ENCODE measurements around the gene EXTL1. TPM values are rescaled to one million over a fixed set of nuclear protein-coding genes. Genes with fewer than 3 reads are reported as not detected.
A peak's percentile ranks its signal among the peaks of the same experiment; 100 is the strongest.

Gene EXTL1
- total and polyA plus RNA-seq, 2 of the 4 experiments (the other 2 are of a cell fraction): 0.90 to 5.2 TPM

- H2AK9ac ChIP-seq (replicated peaks; ENCODE audit: low read depth, low read length, poor library complexity): peak within 1 kb of the TSS; percentile 93
- peak within 1 kb of the TSS; percentile 93 to 98 for H4K8ac ChIP-seq (ENCODE audit: low read depth in 2 of 2, low read length in 2 of 2)
- peak within 1 kb of the TSS; percentile 92 for H3K23ac ChIP-seq (ENCODE audit: low read depth, low read length)
- BruUV-seq (replicated peaks): no TSS peak
- in situ Hi-C loops (cut with MboI; ENCODE audit: low sequenced_read_pairs) (loop anchor here (5.0 to 10.0 kb wide), 2 partner anchors 101 to 173 kb away; no protein-coding TSS in a partner anchor), intact Hi-C loops (cut with micrococcal nuclease) (loop anchor here (1.0 kb wide), 3 partner anchors 93 to 179 kb away; partner anchors contain the start of gene MTFR1L), dilution Hi-C loops (cut with HindIII; ENCODE audit: low sequenced_read_pairs, unreplicated experiment) (no loop called here)
- peaks cover 6% of the 10 kb centered on the region; the same call in 1 of the 2 replicates for H3K9me1 ChIP-seq (ENCODE audit: insufficient read depth, low read length)
- H4K5ac ChIP-seq (ENCODE audit: low read depth, low read length): peak within 1 kb of the TSS; percentile 95
- peak within 1 kb of the TSS; percentile 55 for H3K27ac ChIP-seq (ENCODE audit: insufficient read depth, low read length)
- H3K14ac ChIP-seq (replicated peaks; ENCODE audit: low read depth, low read length): peak within 1 kb of the TSS; percentile 98
- peak within 1 kb of the TSS; percentile 85 for H3K4me2 ChIP-seq (ENCODE audit: low read depth, low read length)
- H2BK5ac ChIP-seq (ENCODE audit: low read depth, low read length, poor library complexity, severe bottlenecking): peak within 1 kb of the TSS; percentile 77
- CTCF ChIA-PET: interaction anchor here (0.5 to 4.5 kb wide), 15 partner anchors 10 to 388 kb away, joined by 3 to 47 read pairs (median 4); partner anchors contain the start of gene PAQR7
- peak within 1 kb of the TSS; percentile 53; the same call in 1 of the 2 replicates for H3K18ac ChIP-seq (ENCODE audit: low read depth, low read length)
- POLR2A ChIA-PET (ENCODE audit: unreplicated experiment): interaction anchor here (0.6 to 1.6 kb wide), 5 partner anchors 10 to 131 kb away, joined by 3 to 13 read pairs (median 4); no protein-coding TSS in a partner anchor
- peak within 1 kb of the TSS; percentile 76 for H2BK120ac ChIP-seq (ENCODE audit: low read depth, low read length)
- H3K9ac ChIP-seq (ENCODE audit: low read depth, low read length): peak within 1 kb of the TSS; percentile 63
- peaks cover 0 to 12% of the 10 kb centered on the region in 2 experiments; a peak in 3 of 4 replicates for H3K79me1 ChIP-seq (ENCODE audit: low read depth in 1 of 2, low read length in 2 of 2)
- peak within 1 kb of the TSS; percentile 55; the same call in 1 of the 2 replicates for H2BK20ac ChIP-seq (ENCODE audit: low read depth, low read length)
- H4K20me1 ChIP-seq (ENCODE audit: insufficient read depth, low read length): no peaks in the 10 kb centered on the region
- 0% methylated on average over 10 of the region's 47 CpGs; no CpG with 5 or more reads in 1 of the 2 experiments for WGBS, 2 experiments (ENCODE audit: extremely low coverage in 2 of 2, insufficient read length in 1 of 2)
- H3K4ac ChIP-seq (ENCODE audit: low read depth, low read length): peak within 1 kb of the TSS; percentile 91
- H3K56ac ChIP-seq (ENCODE audit: extremely low read depth, insufficient read depth, low read length): peak within 1 kb of the TSS; percentile 63
- peak within 1 kb of the TSS; percentile 40 for H2BK15ac ChIP-seq (ENCODE audit: low read depth, low read length)
- H2AK5ac ChIP-seq (ENCODE audit: low read depth, low read length): peak within 1 kb of the TSS; percentile 91
- H3K9me3 ChIP-seq (ENCODE audit: control insufficient read depth, insufficient read depth, low read length): no peaks in the 10 kb centered on the region
- peak; percentile 100 for DNase-seq
- H3K27me3 ChIP-seq (ENCODE audit: control insufficient read depth, insufficient read depth, low read length): no peaks in the 10 kb centered on the region
- H2AFZ ChIP-seq (replicated peaks; ENCODE audit: low read length, poor library complexity): peak within 1 kb of the TSS; percentile 87
- H4K91ac ChIP-seq (ENCODE audit: insufficient read depth, low read depth, low read length): peak within 1 kb of the TSS; percentile 84
- ATAC-seq (ENCODE audit: low read depth): peak; percentile 99
- peak within 1 kb of the TSS; percentile 48 for H3K4me3 ChIP-seq (ENCODE audit: insufficient read depth, low read depth, low read length)
- peaks cover 4% of the 10 kb centered on the region for H3K4me1 ChIP-seq (ENCODE audit: control insufficient read depth, insufficient read depth, low read length)
- no peaks in the 10 kb centered on the region for H3K36me3 ChIP-seq (ENCODE audit: control insufficient read depth, insufficient read depth, low read length)
- TF ChIP-seq NFE2L2 (IDR thresholded peaks at IDR 0.05; ENCODE audit: low read depth, low read length) (no peak), RFX5 (IDR thresholded peaks at IDR 0.05; ENCODE audit: low read depth, low read length) (no peak), CEBPB (IDR thresholded peaks at IDR 0.05; ENCODE audit: low read depth, low read length) (peak; percentile 97), MAFK (IDR thresholded peaks at IDR 0.05; ENCODE audit: low read depth, low read length) (no peak; the same call in 1 of the 2 replicates), POLR2A (IDR thresholded peaks at IDR 0.05; ENCODE audit: low read depth, low read length) (no peak; the same call in none of the 2 replicates), USF2 (IDR thresholded peaks at IDR 0.05; ENCODE audit: low read depth, low read length) (peak; percentile 88), BHLHE40 (IDR thresholded peaks at IDR 0.05; ENCODE audit: low read depth, low read length) (peak; percentile 94), RAD21 (IDR thresholded peaks at IDR 0.05; ENCODE audit: low read length) (peak; percentile 99), SMC3 (IDR thresholded peaks at IDR 0.05; ENCODE audit: low read depth, low read length) (peak; percentile 100), ELK1 (IDR thresholded peaks at IDR 0.05; ENCODE audit: borderline replicate concordance, low read depth, low read length) (no peak), CHD1 (IDR thresholded peaks at IDR 0.05; ENCODE audit: low read depth, low read length) (peak; percentile 84; the same call in 1 of the 2 replicates)
- TF ChIP-seq, protein P1, sequence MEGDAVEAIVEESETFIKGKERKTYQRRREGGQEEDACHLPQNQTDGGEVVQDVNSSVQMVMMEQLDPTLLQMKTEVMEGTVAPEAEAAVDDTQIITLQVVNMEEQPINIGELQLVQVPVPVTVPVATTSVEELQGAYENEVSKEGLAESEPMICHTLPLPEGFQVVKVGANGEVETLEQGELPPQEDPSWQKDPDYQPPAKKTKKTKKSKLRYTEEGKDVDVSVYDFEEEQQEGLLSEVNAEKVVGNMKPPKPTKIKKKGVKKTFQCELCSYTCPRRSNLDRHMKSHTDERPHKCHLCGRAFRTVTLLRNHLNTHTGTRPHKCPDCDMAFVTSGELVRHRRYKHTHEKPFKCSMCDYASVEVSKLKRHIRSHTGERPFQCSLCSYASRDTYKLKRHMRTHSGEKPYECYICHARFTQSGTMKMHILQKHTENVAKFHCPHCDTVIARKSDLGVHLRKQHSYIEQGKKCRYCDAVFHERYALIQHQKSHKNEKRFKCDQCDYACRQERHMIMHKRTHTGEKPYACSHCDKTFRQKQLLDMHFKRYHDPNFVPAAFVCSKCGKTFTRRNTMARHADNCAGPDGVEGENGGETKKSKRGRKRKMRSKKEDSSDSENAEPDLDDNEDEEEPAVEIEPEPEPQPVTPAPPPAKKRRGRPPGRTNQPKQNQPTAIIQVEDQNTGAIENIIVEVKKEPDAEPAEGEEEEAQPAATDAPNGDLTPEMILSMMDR (conservative IDR thresholded peaks at IDR 0.05; ENCODE audit: low read depth, low read length): peak; percentile 99
Observed at GRCh38 chr1:25997828-25998761, 23.5 kb upstream of the EXTL1 start, which contains the start of gene PAFAH2. Gene PAFAH2 (minus strand): TSS chr1:25998063. CDS start chr1:25990816, 7,247 bp downstream.

Data from IMR-90 (cell line).